Measurements from ENCODE around the gene BTN3A1.

GRCh38 chr6:26380256-26380655 is 21.8 kb upstream of the BTN3A1 start:
- TF ChIP-seq CTCF (IDR thresholded peaks at IDR 0.05) (no peak), POLR2A (IDR thresholded peaks at IDR 0.05) (no peak)
